ENCODE data around the gene RFC5. TPM values are rescaled to one million over a fixed set of nuclear protein-coding genes. Genes with fewer than 3 reads are reported as not detected.

RFC5 gene
- total and polyA plus RNA-seq, 2 of the 4 experiments (the other 2 are of a cell fraction): 14.7 to 20.1 TPM

GRCh38 chr12:117970334-117970733, 46.2 kb upstream of the RFC5 start:
- Histone ChIP-seq H3K14ac (replicated peaks; ENCODE audit: low read depth, low read length) (no peak overlapping the region), H3K27me3 (ENCODE audit: control insufficient read depth, insufficient read depth, low read length) (peaks cover 13% of the 10 kb centered on the region), H2AK9ac (replicated peaks; ENCODE audit: low read depth, low read length, poor library complexity) (no peak overlapping the region), H2BK120ac (ENCODE audit: low read depth, low read length) (no peak overlapping the region), H4K5ac (ENCODE audit: low read depth, low read length) (no peak overlapping the region), H2BK15ac (ENCODE audit: low read depth, low read length) (no peak overlapping the region), H2BK5ac (ENCODE audit: low read depth, low read length, poor library complexity, severe bottlenecking) (no peak overlapping the region), H2BK20ac (ENCODE audit: low read depth, low read length) (no peak overlapping the region), H4K91ac (ENCODE audit: insufficient read depth, low read depth, low read length) (no peak overlapping the region), H3K4me1 (ENCODE audit: control insufficient read depth, insufficient read depth, low read length) (no peaks in the 10 kb centered on the region), H3K56ac (ENCODE audit: extremely low read depth, insufficient read depth, low read length) (no peak overlapping the region), H3K27ac (ENCODE audit: insufficient read depth, low read length) (no peak overlapping the region), H2AFZ (replicated peaks; ENCODE audit: low read length, poor library complexity) (no peak overlapping the region), H2AK5ac (ENCODE audit: low read depth, low read length) (no peak overlapping the region), H3K9ac (ENCODE audit: low read depth, low read length) (no peak overlapping the region), H3K18ac (ENCODE audit: low read depth, low read length) (no peak overlapping the region), H3K4me3 (ENCODE audit: insufficient read depth, low read depth, low read length) (no peak overlapping the region), H3K4ac (ENCODE audit: low read depth, low read length) (no peak overlapping the region), H3K23ac (ENCODE audit: low read depth, low read length) (no peak overlapping the region), H4K8ac (ENCODE audit: low read depth in 2 of 2, low read length in 2 of 2) (no peak overlapping the region), H3K9me3 (ENCODE audit: control insufficient read depth, insufficient read depth, low read length) (no peaks in the 10 kb centered on the region; the same call in 1 of the 2 replicates), H3K79me1 (ENCODE audit: low read depth in 1 of 2, low read length in 2 of 2) (no peaks in the 10 kb centered on the region), H4K20me1 (ENCODE audit: insufficient read depth, low read length) (no peaks in the 10 kb centered on the region), H3K4me2 (ENCODE audit: low read depth, low read length) (no peak overlapping the region), H3K9me1 (ENCODE audit: insufficient read depth, low read length) (no peaks in the 10 kb centered on the region), H3K36me3 (ENCODE audit: control insufficient read depth, insufficient read depth, low read length) (no peaks in the 10 kb centered on the region)
- ATAC-seq (ENCODE audit: low read depth) (no peak), DNase-seq (no peak)
- intact Hi-C loops (cut with micrococcal nuclease) (no loop called here), in situ Hi-C loops (cut with MboI; ENCODE audit: low sequenced_read_pairs) (no loop called here), dilution Hi-C loops (cut with HindIII; ENCODE audit: low sequenced_read_pairs, unreplicated experiment) (no loop called here)
- ChIA-PET CTCF (no interaction called here), POLR2A (ENCODE audit: unreplicated experiment) (no interaction called here)
- TF ChIP-seq SMC3 (IDR thresholded peaks at IDR 0.05; ENCODE audit: low read depth, low read length) (no peak), FOS (IDR thresholded peaks at IDR 0.05; ENCODE audit: low read depth, low read length) (no peak), MXI1 (IDR thresholded peaks at IDR 0.05; ENCODE audit: borderline replicate concordance, low read depth, low read length) (no peak), CEBPB (IDR thresholded peaks at IDR 0.05; ENCODE audit: low read depth, low read length) (no peak), NFE2L2 (IDR thresholded peaks at IDR 0.05; ENCODE audit: low read depth, low read length) (no peak), RAD21 (IDR thresholded peaks at IDR 0.05; ENCODE audit: low read length) (no peak), CTCF (conservative IDR thresholded peaks at IDR 0.05; ENCODE audit: low read depth, low read length) (no peak), RFX5 (IDR thresholded peaks at IDR 0.05; ENCODE audit: low read depth, low read length) (no peak), BHLHE40 (IDR thresholded peaks at IDR 0.05; ENCODE audit: low read depth, low read length) (no peak), RCOR1 (IDR thresholded peaks at IDR 0.05; ENCODE audit: insufficient replicate concordance, low read length) (no peak), POLR2A (IDR thresholded peaks at IDR 0.05; ENCODE audit: low read depth, low read length) (no peak), MAZ (IDR thresholded peaks at IDR 0.05; ENCODE audit: borderline replicate concordance, low read depth, low read length) (no peak), USF2 (IDR thresholded peaks at IDR 0.05; ENCODE audit: low read depth, low read length) (no peak), MAFK (IDR thresholded peaks at IDR 0.05; ENCODE audit: low read depth, low read length) (no peak), ELK1 (IDR thresholded peaks at IDR 0.05; ENCODE audit: borderline replicate concordance, low read depth, low read length) (no peak), CHD1 (IDR thresholded peaks at IDR 0.05; ENCODE audit: low read depth, low read length) (no peak)
- no TSS peak for BruUV-seq (replicated peaks)
- no CpG with 5 or more reads among the region's 4 CpGs for WGBS, 2 experiments (ENCODE audit: extremely low coverage in 2 of 2, insufficient read length in 1 of 2)
